ENCODE measurements around the gene SVOPL. TPM values are rescaled to one million over a fixed set of nuclear protein-coding genes. Genes with fewer than 3 reads are reported as not detected.

The SVOPL gene, protein sequence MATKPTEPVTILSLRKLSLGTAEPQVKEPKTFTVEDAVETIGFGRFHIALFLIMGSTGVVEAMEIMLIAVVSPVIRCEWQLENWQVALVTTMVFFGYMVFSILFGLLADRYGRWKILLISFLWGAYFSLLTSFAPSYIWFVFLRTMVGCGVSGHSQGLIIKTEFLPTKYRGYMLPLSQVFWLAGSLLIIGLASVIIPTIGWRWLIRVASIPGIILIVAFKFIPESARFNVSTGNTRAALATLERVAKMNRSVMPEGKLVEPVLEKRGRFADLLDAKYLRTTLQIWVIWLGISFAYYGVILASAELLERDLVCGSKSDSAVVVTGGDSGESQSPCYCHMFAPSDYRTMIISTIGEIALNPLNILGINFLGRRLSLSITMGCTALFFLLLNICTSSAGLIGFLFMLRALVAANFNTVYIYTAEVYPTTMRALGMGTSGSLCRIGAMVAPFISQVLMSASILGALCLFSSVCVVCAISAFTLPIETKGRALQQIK
- total RNA-seq = not detected

- 66 to 73% methylated on average over 7 of the region's 7 CpGs for WGBS, 2 donors
- no peak for DNase-seq
- no peak within 1 kb of the TSS for H3K4me3 ChIP-seq
- intact Hi-C loops (cut with DNase I) = no loop called here
- no peaks in the 10 kb centered on the region for H3K36me3 ChIP-seq (replicated peaks in 1 of 2; ENCODE audit: insufficient read depth in 1 of 2, low read depth in 2 of 2)
- H3K27ac ChIP-seq = no peak within 1 kb of the TSS
- no peaks in the 10 kb centered on the region for H3K9me3 ChIP-seq
- no peaks in the 10 kb centered on the region for H3K4me1 ChIP-seq
- no peaks in the 10 kb centered on the region for H3K27me3 ChIP-seq
- TF ChIP-seq POLR2A (IDR thresholded peaks at IDR 0.05) = no peak
- TF ChIP-seq, protein P1, sequence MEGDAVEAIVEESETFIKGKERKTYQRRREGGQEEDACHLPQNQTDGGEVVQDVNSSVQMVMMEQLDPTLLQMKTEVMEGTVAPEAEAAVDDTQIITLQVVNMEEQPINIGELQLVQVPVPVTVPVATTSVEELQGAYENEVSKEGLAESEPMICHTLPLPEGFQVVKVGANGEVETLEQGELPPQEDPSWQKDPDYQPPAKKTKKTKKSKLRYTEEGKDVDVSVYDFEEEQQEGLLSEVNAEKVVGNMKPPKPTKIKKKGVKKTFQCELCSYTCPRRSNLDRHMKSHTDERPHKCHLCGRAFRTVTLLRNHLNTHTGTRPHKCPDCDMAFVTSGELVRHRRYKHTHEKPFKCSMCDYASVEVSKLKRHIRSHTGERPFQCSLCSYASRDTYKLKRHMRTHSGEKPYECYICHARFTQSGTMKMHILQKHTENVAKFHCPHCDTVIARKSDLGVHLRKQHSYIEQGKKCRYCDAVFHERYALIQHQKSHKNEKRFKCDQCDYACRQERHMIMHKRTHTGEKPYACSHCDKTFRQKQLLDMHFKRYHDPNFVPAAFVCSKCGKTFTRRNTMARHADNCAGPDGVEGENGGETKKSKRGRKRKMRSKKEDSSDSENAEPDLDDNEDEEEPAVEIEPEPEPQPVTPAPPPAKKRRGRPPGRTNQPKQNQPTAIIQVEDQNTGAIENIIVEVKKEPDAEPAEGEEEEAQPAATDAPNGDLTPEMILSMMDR (IDR thresholded peaks at IDR 0.05) = no peak
- ATAC-seq = no peak
Measured at GRCh38 chr7:138700857-138701536, at the start of gene SVOPL. TSS of gene SVOPL (minus strand) at chr7:138701362. CDS start at chr7:138679045, 22,317 bp downstream.

GRCh38 chr7:138750473-138750872 is 49.3 kb upstream of the SVOPL start:
- intact Hi-C loops (cut with DNase I) = no loop called here
- no peaks in the 10 kb centered on the region for H3K27me3 ChIP-seq
- TF ChIP-seq POLR2A (IDR thresholded peaks at IDR 0.05) = no peak
- TF ChIP-seq, protein P1 (IDR thresholded peaks at IDR 0.05) = no peak
- H3K9me3 ChIP-seq = no peaks in the 10 kb centered on the region
- no peaks in the 10 kb centered on the region for H3K36me3 ChIP-seq (replicated peaks in 1 of 2; ENCODE audit: insufficient read depth in 1 of 2, low read depth in 2 of 2)
- no peak overlapping the region for H3K27ac ChIP-seq
- 87 to 93% methylated on average over 14 to 15 of the region's 15 CpGs for WGBS, 2 donors
- no peak for ATAC-seq
- DNase-seq = no peak
- H3K4me3 ChIP-seq = no peak overlapping the region
- H3K4me1 ChIP-seq = no peaks in the 10 kb centered on the region

- DNase-seq = no peak
- Histone ChIP-seq H3K36me3 (replicated peaks in 1 of 2; ENCODE audit: insufficient read depth in 1 of 2, low read depth in 2 of 2) (no peaks in the 10 kb centered on the region), H3K27me3 (no peaks in the 10 kb centered on the region), H3K9me3 (no peaks in the 10 kb centered on the region), H3K27ac (no peak overlapping the region), H3K4me1 (no peaks in the 10 kb centered on the region), H3K4me3 (no peak overlapping the region)
- TF ChIP-seq POLR2A (IDR thresholded peaks at IDR 0.05) = no peak
- TF ChIP-seq, protein P1 (IDR thresholded peaks at IDR 0.05) = no peak
- intact Hi-C loops (cut with DNase I) = no loop called here
- ATAC-seq = no peak
- 69 to 73% methylated on average over 3 of the region's 3 CpGs for WGBS, 2 donors
Measured at GRCh38 chr7:138749960-138750359, 48.8 kb upstream of the SVOPL start.

DNA sequence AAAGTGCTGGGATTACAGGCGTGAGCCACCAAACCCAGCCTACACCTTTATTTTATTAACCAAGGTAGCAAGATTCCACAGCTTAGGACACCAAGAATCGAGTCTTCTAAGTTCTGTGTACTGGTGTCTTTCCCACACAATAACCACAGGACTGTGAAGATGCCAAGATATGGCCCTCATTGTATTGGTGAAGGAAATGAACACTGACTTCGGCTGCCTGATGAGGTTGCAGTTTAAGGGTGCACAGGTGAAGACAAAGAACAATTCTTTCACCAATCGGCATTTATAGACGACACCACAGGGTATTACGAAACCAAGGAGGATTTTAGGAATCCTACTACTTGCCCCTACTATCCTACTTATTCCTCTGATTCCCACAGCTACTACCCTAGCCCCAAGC is 47.5 kb upstream of the SVOPL start:
- no peak for ATAC-seq
- H3K27ac ChIP-seq = no peak overlapping the region
- H3K4me3 ChIP-seq = no peak overlapping the region
- H3K27me3 ChIP-seq = no peaks in the 10 kb centered on the region
- WGBS, 2 donors = 71 to 83% methylated on average over 6 of the region's 6 CpGs
- no peaks in the 10 kb centered on the region for H3K36me3 ChIP-seq (replicated peaks in 1 of 2; ENCODE audit: insufficient read depth in 1 of 2, low read depth in 2 of 2)
- H3K4me1 ChIP-seq = no peaks in the 10 kb centered on the region
- TF ChIP-seq, protein P1 (IDR thresholded peaks at IDR 0.05) = no peak
- no peak for TF ChIP-seq POLR2A (IDR thresholded peaks at IDR 0.05)
- intact Hi-C loops (cut with DNase I) = no loop called here
- H3K9me3 ChIP-seq = no peaks in the 10 kb centered on the region
- DNase-seq = no peak
